WTC11 (cell line): ENCODE data around the gene MGAT4C. TPM values are rescaled to one million over a fixed set of nuclear protein-coding genes. Genes with fewer than 3 reads are reported as not detected.

Source experiments
- ATAC-seq: fragments of 200-7000 bp; cut with Tn5 transposase; 2 replicates; pipeline ENCODE4 v1.10.0; 2021; ENCODE audit warnings: mild to moderate bottlenecking, moderate library complexity
- CTCF ChIA-PET: fragments of 300-600 bp; sonication (Branson Sonifier 250); formaldehyde crosslinking; loops from one replicate; lab custom pipeline; 2021; ENCODE audit warnings: antibody characterized with exemption; lab: Charles Lee
- POLR2A ChIA-PET: fragments of 350-600 bp; sonication (Branson Sonifier 250); formaldehyde crosslinking; loops from one replicate; lab custom pipeline; 2021; ENCODE audit warnings: antibody characterized with exemption; lab: Charles Lee
- DNase-seq: peaks from one replicate; pipeline ENCODE4 v3.0.0; 2021; ENCODE audit warnings: low spot score
- H3K27ac Mint-ChIP-seq: 2 replicates; pipeline ENCODE4 v1.8.0; 2021; ENCODE audit warnings: mixed read lengths
- H3K27me3 Mint-ChIP-seq: 2 replicates; pipeline ENCODE4 v1.8.0; 2021; ENCODE audit warnings: low read depth, mild to moderate bottlenecking, moderate library complexity, mixed read lengths
- H3K36me3 Mint-ChIP-seq: 2 replicates; pipeline ENCODE4 v1.8.0; 2021; ENCODE audit warnings: mixed read lengths
- H3K4me1 Mint-ChIP-seq: 2 replicates; pipeline ENCODE4 v1.8.0; 2022; ENCODE audit warnings: mixed read lengths
- H3K4me3 Mint-ChIP-seq: 2 replicates; pipeline ENCODE4 v1.8.0; 2021; ENCODE audit warnings: mild to moderate bottlenecking, moderate library complexity, mixed read lengths
- H3K9me3 Mint-ChIP-seq: 2 replicates; pipeline ENCODE4 v1.8.0; 2021; ENCODE audit warnings: mixed read lengths
- CREB1 ChIP-seq: sonication (generic); formaldehyde crosslinking; IDR thresholded peaks from 2 replicates; pipeline ENCODE4 v1.8.0; 2023; ENCODE audit warnings: mild to moderate bottlenecking, missing genetic modification reagents
- MYBL2 ChIP-seq: sonication (generic); formaldehyde crosslinking; IDR thresholded peaks from 2 replicates; pipeline ENCODE4 v1.8.1; 2023; ENCODE audit warnings: mild to moderate bottlenecking, moderate library complexity, missing genetic modification reagents
- ZNF138 ChIP-seq: sonication (generic); formaldehyde crosslinking; conservative IDR thresholded peaks from 2 replicates; pipeline ENCODE4 v1.8.1; 2022; ENCODE audit warnings: mild to moderate bottlenecking, moderate library complexity, missing genetic modification reagents
- total RNA-seq: library from RNA; stranded (reverse); gene quantifications from 3 replicates; pipeline ENCODE4 v1.2.3, GENCODE V29; 2021
- TF ChIP-seq, protein P1 (sequence below): fragments of 200-600 bp; IDR thresholded peaks from 2 replicates; pipeline ENCODE4 v1.8.0; 2022; ENCODE audit warnings: antibody characterized with exemption
- TF ChIP-seq, protein P2 (sequence below): sonication (generic); formaldehyde crosslinking; IDR thresholded peaks from 2 replicates; pipeline ENCODE4 v1.8.1; 2023; ENCODE audit warnings: mild to moderate bottlenecking, missing genetic modification reagents
- TF ChIP-seq, protein P3 (sequence below): fragments of 250-450 bp; sonication (Bioruptor Pico); IDR thresholded peaks from 2 replicates; pipeline ENCODE4 v2.1.2; 2022; ENCODE audit warnings: mild to moderate bottlenecking, moderate library complexity
- TF ChIP-seq, protein P4 (sequence below): sonication (generic); formaldehyde crosslinking; IDR thresholded peaks from 2 replicates; pipeline ENCODE4 v1.8.0; 2023; ENCODE audit warnings: missing genetic modification reagents, mild to moderate bottlenecking, borderline replicate concordance

The MGAT4C gene
- total RNA-seq, 1 experiment from 2014 or later, result 4.8 TPM

DNA sequence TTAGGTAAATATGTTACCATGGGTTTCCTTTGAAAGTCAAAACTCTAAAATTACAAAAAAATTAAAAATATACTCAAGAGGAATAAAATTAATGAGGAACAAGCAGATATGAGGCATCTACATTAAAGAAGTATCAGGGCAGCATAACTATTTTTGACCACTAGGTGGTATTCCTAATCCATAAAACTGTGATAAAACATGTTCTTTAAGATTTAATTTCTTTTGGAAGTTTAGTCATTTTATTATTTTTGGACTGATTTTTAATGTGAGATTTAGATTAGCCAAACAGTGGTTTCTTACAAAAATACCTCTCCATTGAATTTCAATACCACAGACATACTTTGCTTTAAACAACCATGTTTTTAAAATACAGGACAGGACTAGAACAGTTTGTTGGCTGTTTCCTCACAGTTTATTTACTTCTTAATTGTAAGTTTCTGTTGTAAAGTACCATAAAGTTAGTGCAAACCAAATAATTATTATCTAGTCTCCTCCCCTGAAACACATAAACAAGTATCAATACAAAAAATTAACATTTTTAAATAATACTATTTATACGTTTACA lies 332.3 kb downstream of the MGAT4C start:
- no peak for DNase-seq
- Mint-ChIP-seq H3K4me3 (no peak overlapping the region), H3K36me3 (peaks cover 29% of the 10 kb centered on the region), H3K4me1 (peaks cover 22% of the 10 kb centered on the region), H3K27ac (peak overlapping the region; percentile 70; the same call in 1 of the 2 replicates), H3K9me3 (peaks cover 38% of the 10 kb centered on the region), H3K27me3 (no peaks in the 10 kb centered on the region)
- POLR2A ChIA-PET, result no interaction called here
- TF ChIP-seq ZNF138 (CRISPR knock-in tag) (no peak), CREB1 (CRISPR knock-in tag) (no peak)
- TF ChIP-seq, protein P1, sequence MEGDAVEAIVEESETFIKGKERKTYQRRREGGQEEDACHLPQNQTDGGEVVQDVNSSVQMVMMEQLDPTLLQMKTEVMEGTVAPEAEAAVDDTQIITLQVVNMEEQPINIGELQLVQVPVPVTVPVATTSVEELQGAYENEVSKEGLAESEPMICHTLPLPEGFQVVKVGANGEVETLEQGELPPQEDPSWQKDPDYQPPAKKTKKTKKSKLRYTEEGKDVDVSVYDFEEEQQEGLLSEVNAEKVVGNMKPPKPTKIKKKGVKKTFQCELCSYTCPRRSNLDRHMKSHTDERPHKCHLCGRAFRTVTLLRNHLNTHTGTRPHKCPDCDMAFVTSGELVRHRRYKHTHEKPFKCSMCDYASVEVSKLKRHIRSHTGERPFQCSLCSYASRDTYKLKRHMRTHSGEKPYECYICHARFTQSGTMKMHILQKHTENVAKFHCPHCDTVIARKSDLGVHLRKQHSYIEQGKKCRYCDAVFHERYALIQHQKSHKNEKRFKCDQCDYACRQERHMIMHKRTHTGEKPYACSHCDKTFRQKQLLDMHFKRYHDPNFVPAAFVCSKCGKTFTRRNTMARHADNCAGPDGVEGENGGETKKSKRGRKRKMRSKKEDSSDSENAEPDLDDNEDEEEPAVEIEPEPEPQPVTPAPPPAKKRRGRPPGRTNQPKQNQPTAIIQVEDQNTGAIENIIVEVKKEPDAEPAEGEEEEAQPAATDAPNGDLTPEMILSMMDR, result peak; percentile 68
- TF ChIP-seq, protein P2, sequence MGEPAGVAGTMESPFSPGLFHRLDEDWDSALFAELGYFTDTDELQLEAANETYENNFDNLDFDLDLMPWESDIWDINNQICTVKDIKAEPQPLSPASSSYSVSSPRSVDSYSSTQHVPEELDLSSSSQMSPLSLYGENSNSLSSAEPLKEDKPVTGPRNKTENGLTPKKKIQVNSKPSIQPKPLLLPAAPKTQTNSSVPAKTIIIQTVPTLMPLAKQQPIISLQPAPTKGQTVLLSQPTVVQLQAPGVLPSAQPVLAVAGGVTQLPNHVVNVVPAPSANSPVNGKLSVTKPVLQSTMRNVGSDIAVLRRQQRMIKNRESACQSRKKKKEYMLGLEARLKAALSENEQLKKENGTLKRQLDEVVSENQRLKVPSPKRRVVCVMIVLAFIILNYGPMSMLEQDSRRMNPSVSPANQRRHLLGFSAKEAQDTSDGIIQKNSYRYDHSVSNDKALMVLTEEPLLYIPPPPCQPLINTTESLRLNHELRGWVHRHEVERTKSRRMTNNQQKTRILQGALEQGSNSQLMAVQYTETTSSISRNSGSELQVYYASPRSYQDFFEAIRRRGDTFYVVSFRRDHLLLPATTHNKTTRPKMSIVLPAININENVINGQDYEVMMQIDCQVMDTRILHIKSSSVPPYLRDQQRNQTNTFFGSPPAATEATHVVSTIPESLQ (CRISPR knock-in tag), result no peak
- CTCF ChIA-PET, result interaction anchor here (3.2 kb wide), 1 partner anchor 28 kb away, joined by 28 read pairs; no protein-coding TSS in a partner anchor
- no peak for ATAC-seq

DNA sequence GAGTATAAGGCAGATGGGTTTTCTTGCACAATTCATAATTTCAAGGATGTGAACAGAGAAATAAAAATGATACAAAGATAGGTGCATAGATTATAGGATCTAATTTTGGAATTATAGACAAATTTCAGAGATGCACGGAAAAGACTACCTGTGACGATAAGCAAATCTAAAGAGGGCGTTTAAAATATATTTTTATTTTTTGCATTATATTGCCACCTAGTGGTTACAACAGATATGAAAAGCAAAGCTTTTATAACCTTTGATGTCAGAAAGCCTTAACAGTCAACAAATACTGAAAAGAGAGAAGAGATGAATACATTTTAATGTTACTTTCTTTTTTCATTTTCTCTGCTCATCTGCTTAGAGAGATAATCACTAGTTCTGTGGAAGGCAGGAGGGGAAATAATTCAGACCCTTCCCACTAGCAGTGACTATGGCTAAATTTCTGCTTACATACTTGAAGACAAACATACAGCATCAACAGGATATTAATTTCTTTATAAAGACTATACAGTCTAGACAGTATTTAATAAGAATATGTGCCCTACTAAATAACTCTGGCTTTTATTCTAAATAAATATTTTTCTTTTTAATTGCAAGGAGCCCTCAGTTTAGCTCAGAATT lies 335.8 kb downstream of the MGAT4C start:
- no peak overlapping the region for H3K27ac Mint-ChIP-seq
- peaks cover 6% of the 10 kb centered on the region for H3K9me3 Mint-ChIP-seq
- no peak for ATAC-seq

More for the DNA sequence above, 335.8 kb downstream of the MGAT4C start:
- ChIA-PET POLR2A (no interaction called here), CTCF (interaction anchor here (0.6 to 2.2 kb wide), 8 partner anchors 20 to 495 kb away, joined by 3 to 19 read pairs (median 6); no protein-coding TSS in a partner anchor)
- no peak for DNase-seq
- Mint-ChIP-seq H3K27me3 (no peaks in the 10 kb centered on the region), H3K4me3 (no peak overlapping the region), H3K36me3 (peaks cover 4% of the 10 kb centered on the region), H3K4me1 (peaks cover 18% of the 10 kb centered on the region)
- TF ChIP-seq, protein P3, sequence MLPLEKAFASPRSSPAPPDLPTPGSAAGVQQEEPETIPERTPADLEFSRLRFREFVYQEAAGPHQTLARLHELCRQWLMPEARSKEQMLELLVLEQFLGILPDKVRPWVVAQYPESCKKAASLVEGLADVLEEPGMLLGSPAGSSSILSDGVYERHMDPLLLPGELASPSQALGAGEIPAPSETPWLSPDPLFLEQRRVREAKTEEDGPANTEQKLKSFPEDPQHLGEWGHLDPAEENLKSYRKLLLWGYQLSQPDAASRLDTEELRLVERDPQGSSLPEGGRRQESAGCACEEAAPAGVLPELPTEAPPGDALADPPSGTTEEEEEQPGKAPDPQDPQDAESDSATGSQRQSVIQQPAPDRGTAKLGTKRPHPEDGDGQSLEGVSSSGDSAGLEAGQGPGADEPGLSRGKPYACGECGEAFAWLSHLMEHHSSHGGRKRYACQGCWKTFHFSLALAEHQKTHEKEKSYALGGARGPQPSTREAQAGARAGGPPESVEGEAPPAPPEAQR (CRISPR knock-in tag), result no peak
- TF ChIP-seq, protein P4, sequence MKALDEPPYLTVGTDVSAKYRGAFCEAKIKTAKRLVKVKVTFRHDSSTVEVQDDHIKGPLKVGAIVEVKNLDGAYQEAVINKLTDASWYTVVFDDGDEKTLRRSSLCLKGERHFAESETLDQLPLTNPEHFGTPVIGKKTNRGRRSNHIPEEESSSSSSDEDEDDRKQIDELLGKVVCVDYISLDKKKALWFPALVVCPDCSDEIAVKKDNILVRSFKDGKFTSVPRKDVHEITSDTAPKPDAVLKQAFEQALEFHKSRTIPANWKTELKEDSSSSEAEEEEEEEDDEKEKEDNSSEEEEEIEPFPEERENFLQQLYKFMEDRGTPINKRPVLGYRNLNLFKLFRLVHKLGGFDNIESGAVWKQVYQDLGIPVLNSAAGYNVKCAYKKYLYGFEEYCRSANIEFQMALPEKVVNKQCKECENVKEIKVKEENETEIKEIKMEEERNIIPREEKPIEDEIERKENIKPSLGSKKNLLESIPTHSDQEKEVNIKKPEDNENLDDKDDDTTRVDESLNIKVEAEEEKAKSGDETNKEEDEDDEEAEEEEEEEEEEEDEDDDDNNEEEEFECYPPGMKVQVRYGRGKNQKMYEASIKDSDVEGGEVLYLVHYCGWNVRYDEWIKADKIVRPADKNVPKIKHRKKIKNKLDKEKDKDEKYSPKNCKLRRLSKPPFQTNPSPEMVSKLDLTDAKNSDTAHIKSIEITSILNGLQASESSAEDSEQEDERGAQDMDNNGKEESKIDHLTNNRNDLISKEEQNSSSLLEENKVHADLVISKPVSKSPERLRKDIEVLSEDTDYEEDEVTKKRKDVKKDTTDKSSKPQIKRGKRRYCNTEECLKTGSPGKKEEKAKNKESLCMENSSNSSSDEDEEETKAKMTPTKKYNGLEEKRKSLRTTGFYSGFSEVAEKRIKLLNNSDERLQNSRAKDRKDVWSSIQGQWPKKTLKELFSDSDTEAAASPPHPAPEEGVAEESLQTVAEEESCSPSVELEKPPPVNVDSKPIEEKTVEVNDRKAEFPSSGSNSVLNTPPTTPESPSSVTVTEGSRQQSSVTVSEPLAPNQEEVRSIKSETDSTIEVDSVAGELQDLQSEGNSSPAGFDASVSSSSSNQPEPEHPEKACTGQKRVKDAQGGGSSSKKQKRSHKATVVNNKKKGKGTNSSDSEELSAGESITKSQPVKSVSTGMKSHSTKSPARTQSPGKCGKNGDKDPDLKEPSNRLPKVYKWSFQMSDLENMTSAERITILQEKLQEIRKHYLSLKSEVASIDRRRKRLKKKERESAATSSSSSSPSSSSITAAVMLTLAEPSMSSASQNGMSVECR (CRISPR knock-in tag), result no peak
- TF ChIP-seq MYBL2 (CRISPR knock-in tag), result no peak
- TF ChIP-seq, protein P1, result peak; percentile 55
